ENCODE results near the gene HK3. TPM values are rescaled to one million over a fixed set of nuclear protein-coding genes. Genes with fewer than 3 reads are reported as not detected.
A peak's percentile ranks its signal among the peaks of the same experiment; 100 is the strongest.

HK3 gene
- total RNA-seq, 1 donor from 2014 or later = 61.2 TPM

- Histone ChIP-seq H3K36me3 (no peaks in the 10 kb centered on the region), H3K4me1 (no peaks in the 10 kb centered on the region)
- intact Hi-C loops (cut with DNase I) = no loop called here
Observed at GRCh38 chr5:176888865-176889165, 10.3 kb downstream of the HK3 start.

GRCh38 chr5:176888016-176888864 lies 10.9 kb downstream of the HK3 start:
- ATAC-seq = no peak
- H3K4me1 ChIP-seq = no peaks in the 10 kb centered on the region
- intact Hi-C loops (cut with DNase I) = no loop called here
- H3K27ac ChIP-seq = no peak overlapping the region
- H3K27me3 ChIP-seq (ENCODE audit: low read depth) = no peaks in the 10 kb centered on the region
- no peak for TF ChIP-seq CTCF (IDR thresholded peaks at IDR 0.05)
- H3K9me3 ChIP-seq = no peaks in the 10 kb centered on the region
- H3K4me3 ChIP-seq = no peak overlapping the region
- no peaks in the 10 kb centered on the region for H3K36me3 ChIP-seq
- no peak for DNase-seq

More at GRCh38 chr5:176888865-176889165, 10.3 kb downstream of the HK3 start:
- TF ChIP-seq CTCF (IDR thresholded peaks at IDR 0.05) = no peak
- DNase-seq (no peak), ATAC-seq (no peak)
- no peak overlapping the region for H3K27ac ChIP-seq
- H3K4me3 ChIP-seq = no peak overlapping the region
- no peaks in the 10 kb centered on the region for H3K9me3 ChIP-seq
- no peaks in the 10 kb centered on the region for H3K27me3 ChIP-seq (ENCODE audit: low read depth)

GRCh38 chr5:176887252-176887849 lies 11.8 kb downstream of the HK3 start:
- peak; percentile 38 for DNase-seq
- H3K27ac ChIP-seq = no peak overlapping the region
- H3K4me3 ChIP-seq = no peak overlapping the region
- no peak for TF ChIP-seq CTCF (IDR thresholded peaks at IDR 0.05)
- no peaks in the 10 kb centered on the region for H3K36me3 ChIP-seq
- no peaks in the 10 kb centered on the region for H3K9me3 ChIP-seq
- no peaks in the 10 kb centered on the region for H3K4me1 ChIP-seq
- no peaks in the 10 kb centered on the region for H3K27me3 ChIP-seq (ENCODE audit: low read depth)
- intact Hi-C loops (cut with DNase I) = no loop called here
- ATAC-seq = no peak

- Histone ChIP-seq H3K27me3 (ENCODE audit: low read depth) (no peaks in the 10 kb centered on the region), H3K36me3 (no peaks in the 10 kb centered on the region), H3K9me3 (no peaks in the 10 kb centered on the region), H3K4me1 (no peaks in the 10 kb centered on the region), H3K27ac (no peak overlapping the region), H3K4me3 (no peak overlapping the region)
- intact Hi-C loops (cut with DNase I) = no loop called here
- DNase-seq (peak; percentile 27), ATAC-seq (no peak)
- TF ChIP-seq CTCF (IDR thresholded peaks at IDR 0.05) = no peak
Observed at GRCh38 chr5:176886336-176887251, 12.6 kb downstream of the HK3 start.

GRCh38 chr5:176884571-176884890 lies 14.6 kb downstream of the HK3 start:
- no peaks in the 10 kb centered on the region for H3K4me1 ChIP-seq
- no peaks in the 10 kb centered on the region for H3K36me3 ChIP-seq
- no peak overlapping the region for H3K27ac ChIP-seq
- H3K27me3 ChIP-seq (ENCODE audit: low read depth) = peaks cover 3% of the 10 kb centered on the region
- H3K4me3 ChIP-seq = no peak overlapping the region
- intact Hi-C loops (cut with DNase I) = no loop called here
- no peak for ATAC-seq
- no peaks in the 10 kb centered on the region for H3K9me3 ChIP-seq
- peak; percentile 9 for DNase-seq
- no peak for TF ChIP-seq CTCF (IDR thresholded peaks at IDR 0.05)
